Measurements from ENCODE around the gene PMS1.

GRCh38 chr2:189913821-189914220 is 129.6 kb downstream of the PMS1 start:
- TF ChIP-seq CTCF (IDR thresholded peaks at IDR 0.05; ENCODE audit: poor library complexity, severe bottlenecking) (no peak), POLR2AphosphoS5 (IDR thresholded peaks at IDR 0.05) (no peak), TAF1 (IDR thresholded peaks at IDR 0.05; ENCODE audit: low read depth) (no peak), REST (IDR thresholded peaks at IDR 0.05; ENCODE audit: borderline replicate concordance) (no peak), EP300 (conservative IDR thresholded peaks at IDR 0.05; ENCODE audit: poor library complexity, severe bottlenecking) (no peak), RAD21 (conservative IDR thresholded peaks at IDR 0.05) (no peak), EZH2 (IDR thresholded peaks at IDR 0.05; ENCODE audit: borderline replicate concordance, insufficient read depth, low read length, poor library complexity, severe bottlenecking) (no peak), SMC3 (conservative IDR thresholded peaks at IDR 0.05; ENCODE audit: poor library complexity) (no peak)
